ENCODE data around the gene ELFN1.

The ELFN1 gene

GRCh38 chr7:1748839-1749173 is 78.7 kb downstream of the ELFN1 start:
- no peak for DNase-seq (ENCODE audit: low spot score)
- TF ChIP-seq, protein P1, sequence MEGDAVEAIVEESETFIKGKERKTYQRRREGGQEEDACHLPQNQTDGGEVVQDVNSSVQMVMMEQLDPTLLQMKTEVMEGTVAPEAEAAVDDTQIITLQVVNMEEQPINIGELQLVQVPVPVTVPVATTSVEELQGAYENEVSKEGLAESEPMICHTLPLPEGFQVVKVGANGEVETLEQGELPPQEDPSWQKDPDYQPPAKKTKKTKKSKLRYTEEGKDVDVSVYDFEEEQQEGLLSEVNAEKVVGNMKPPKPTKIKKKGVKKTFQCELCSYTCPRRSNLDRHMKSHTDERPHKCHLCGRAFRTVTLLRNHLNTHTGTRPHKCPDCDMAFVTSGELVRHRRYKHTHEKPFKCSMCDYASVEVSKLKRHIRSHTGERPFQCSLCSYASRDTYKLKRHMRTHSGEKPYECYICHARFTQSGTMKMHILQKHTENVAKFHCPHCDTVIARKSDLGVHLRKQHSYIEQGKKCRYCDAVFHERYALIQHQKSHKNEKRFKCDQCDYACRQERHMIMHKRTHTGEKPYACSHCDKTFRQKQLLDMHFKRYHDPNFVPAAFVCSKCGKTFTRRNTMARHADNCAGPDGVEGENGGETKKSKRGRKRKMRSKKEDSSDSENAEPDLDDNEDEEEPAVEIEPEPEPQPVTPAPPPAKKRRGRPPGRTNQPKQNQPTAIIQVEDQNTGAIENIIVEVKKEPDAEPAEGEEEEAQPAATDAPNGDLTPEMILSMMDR (IDR thresholded peaks at IDR 0.05; ENCODE audit: extremely low read depth, missing control alignments), result no peak

DNA sequence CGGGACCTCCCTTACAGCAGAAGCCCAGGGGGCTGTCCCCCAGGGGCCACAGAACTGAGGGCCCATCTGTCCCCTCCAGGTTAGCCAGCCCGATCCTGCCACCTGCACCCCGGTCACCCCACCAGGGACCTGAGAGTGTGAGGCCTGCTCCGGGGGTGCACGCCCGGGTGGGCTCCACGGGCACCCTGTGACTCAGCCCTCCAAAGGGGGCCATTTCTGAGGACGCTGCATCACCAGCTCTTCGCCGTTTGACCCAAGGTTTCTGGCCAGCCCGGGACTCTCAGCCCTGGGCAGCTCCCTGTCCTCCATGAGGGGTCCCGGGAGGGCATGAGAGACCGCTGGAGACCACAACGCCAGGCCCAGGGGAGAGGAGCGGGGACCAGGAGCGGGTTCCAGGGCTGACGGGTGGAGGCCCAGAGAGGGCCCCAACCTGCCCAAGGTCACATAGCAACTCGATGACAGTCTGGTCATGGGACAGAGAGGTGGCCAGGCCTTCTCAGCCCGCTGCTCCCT is 79.3 kb downstream of the ELFN1 start:
- TF ChIP-seq, protein P1 (IDR thresholded peaks at IDR 0.05; ENCODE audit: extremely low read depth, missing control alignments), result no peak
- no peak for DNase-seq (ENCODE audit: low spot score)

DNA sequence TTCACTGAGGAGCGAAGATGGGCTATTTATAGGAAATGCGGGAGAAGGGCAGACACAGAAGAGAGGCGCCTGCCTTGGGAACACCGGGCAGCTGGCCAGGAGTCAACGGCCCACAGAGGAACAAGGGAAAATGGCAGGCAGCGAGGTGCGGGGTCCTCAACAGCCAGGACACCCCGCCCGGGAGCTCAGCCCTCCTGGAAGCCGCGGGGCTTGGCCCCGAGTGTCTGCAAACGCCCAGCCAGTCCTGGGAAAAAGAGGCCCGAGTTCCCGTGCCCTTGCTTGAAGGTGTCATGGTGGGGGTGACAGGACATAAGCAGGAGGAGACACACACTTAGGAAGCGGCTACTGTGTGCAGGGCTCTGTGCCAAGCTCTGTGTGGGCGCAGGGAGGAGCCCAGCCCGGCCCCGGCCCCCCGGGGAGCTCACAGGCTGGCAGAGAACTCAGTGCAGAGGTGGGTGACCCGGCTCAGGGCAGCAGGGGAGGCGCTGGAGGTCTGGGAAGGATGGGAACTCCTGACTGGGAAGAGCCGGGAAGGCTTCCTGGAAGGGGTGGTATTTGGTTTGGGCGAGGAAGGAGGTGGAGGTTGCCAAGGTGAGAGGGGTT is 79.9 kb downstream of the ELFN1 start:
- no peak for DNase-seq (ENCODE audit: low spot score)
- TF ChIP-seq, protein P1 (IDR thresholded peaks at IDR 0.05; ENCODE audit: extremely low read depth, missing control alignments), result no peak

- no peak for DNase-seq (ENCODE audit: low spot score)
- TF ChIP-seq, protein P1 (IDR thresholded peaks at IDR 0.05; ENCODE audit: extremely low read depth, missing control alignments), result no peak
Observed at GRCh38 chr7:1750541-1751021, 80.5 kb downstream of the ELFN1 start.

- DNase-seq (ENCODE audit: low spot score), result no peak
- TF ChIP-seq, protein P1 (IDR thresholded peaks at IDR 0.05; ENCODE audit: extremely low read depth, missing control alignments), result no peak
Observed at GRCh38 chr7:1752111-1752510, 82.0 kb downstream of the ELFN1 start.

DNA sequence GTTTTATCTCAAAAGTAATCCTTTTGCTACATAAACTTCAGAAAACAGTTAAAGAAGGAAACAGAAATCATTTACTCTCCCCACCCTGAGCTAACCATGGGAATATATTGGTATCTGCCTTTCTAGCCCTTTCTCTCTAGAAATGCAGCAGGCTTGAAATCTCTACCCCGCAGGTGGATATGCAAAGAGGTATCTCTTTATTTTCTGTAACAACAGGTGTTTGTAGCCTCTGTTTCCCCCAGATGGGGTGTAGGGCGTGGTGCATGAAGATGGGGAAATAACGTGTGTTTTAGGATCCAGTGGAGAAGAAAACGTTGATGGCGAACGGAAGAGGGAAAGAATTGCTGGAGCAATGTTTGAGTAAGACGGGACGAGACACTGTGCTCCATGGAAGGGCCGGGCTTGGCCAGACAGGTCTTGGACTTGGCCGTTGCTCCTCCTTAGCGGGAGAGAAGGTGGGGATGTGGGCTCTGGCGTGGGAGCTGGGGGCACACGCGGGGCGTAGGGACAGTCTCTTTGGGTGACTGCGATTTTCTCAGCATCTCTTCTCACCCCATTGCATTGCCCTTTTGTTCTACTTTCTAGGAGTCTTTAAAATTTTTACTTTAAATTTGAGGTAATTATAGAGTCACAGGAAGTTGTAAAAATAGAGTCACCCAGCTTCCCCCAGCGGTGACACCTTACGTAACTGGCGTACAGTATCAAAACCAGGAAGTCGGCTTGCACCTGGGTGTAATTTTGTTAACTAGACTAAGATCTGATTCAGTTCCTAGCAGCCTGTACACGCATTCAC is 82.9 kb downstream of the ELFN1 start:
- peak; percentile 38 for DNase-seq (ENCODE audit: low spot score)
- TF ChIP-seq, protein P1 (IDR thresholded peaks at IDR 0.05; ENCODE audit: extremely low read depth, missing control alignments), result no peak

- no peak for DNase-seq (ENCODE audit: low spot score)
- TF ChIP-seq, protein P1 (IDR thresholded peaks at IDR 0.05; ENCODE audit: extremely low read depth, missing control alignments), result no peak
Observed at GRCh38 chr7:1753564-1753867, 83.4 kb downstream of the ELFN1 start.
